HepG2 (cell line): ENCODE results near the gene STEAP3.

Experiments
- HOXA5 ChIP-seq: sonication (generic); formaldehyde crosslinking; IDR thresholded peaks from 2 replicates; pipeline ENCODE4 v1.4.0; 2020; ENCODE audit warnings: missing genetic modification reagents
- POLR2AphosphoS5 ChIP-seq: IDR thresholded peaks from 2 replicates; pipeline ENCODE4 v1.6.1; 2012; ENCODE audit warnings: low read depth, low read length

GRCh38 chr2:119223521-119224390 is at the start of gene STEAP3:
- TF ChIP-seq POLR2AphosphoS5 (peak; percentile 66; the same call in 1 of the 2 replicates), HOXA5 (CRISPR knock-in tag) (no peak; the same call in 1 of the 2 replicates)
